Epithelial cell of prostate (primary cell): ENCODE data around the gene USO1.
"Not testable (repeated sequence)": the region's sequence is repeated elsewhere in the genome, so short reads cannot be mapped to it uniquely, and the experiment has no call there.

Source experiments
- DNase-seq: peaks from one replicate; pipeline ENCODE4 v3.0.0-alpha.2; 2011; ENCODE audit warnings: low read depth, low spot score
- H3K27ac ChIP-seq: fragments of 450-650 bp; 2 replicates; pipeline ENCODE4 v1.5.1; 2017; ENCODE audit warnings: mild to moderate bottlenecking

The USO1 gene, protein sequence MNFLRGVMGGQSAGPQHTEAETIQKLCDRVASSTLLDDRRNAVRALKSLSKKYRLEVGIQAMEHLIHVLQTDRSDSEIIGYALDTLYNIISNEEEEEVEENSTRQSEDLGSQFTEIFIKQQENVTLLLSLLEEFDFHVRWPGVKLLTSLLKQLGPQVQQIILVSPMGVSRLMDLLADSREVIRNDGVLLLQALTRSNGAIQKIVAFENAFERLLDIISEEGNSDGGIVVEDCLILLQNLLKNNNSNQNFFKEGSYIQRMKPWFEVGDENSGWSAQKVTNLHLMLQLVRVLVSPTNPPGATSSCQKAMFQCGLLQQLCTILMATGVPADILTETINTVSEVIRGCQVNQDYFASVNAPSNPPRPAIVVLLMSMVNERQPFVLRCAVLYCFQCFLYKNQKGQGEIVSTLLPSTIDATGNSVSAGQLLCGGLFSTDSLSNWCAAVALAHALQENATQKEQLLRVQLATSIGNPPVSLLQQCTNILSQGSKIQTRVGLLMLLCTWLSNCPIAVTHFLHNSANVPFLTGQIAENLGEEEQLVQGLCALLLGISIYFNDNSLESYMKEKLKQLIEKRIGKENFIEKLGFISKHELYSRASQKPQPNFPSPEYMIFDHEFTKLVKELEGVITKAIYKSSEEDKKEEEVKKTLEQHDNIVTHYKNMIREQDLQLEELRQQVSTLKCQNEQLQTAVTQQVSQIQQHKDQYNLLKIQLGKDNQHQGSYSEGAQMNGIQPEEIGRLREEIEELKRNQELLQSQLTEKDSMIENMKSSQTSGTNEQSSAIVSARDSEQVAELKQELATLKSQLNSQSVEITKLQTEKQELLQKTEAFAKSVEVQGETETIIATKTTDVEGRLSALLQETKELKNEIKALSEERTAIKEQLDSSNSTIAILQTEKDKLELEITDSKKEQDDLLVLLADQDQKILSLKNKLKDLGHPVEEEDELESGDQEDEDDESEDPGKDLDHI

DNA sequence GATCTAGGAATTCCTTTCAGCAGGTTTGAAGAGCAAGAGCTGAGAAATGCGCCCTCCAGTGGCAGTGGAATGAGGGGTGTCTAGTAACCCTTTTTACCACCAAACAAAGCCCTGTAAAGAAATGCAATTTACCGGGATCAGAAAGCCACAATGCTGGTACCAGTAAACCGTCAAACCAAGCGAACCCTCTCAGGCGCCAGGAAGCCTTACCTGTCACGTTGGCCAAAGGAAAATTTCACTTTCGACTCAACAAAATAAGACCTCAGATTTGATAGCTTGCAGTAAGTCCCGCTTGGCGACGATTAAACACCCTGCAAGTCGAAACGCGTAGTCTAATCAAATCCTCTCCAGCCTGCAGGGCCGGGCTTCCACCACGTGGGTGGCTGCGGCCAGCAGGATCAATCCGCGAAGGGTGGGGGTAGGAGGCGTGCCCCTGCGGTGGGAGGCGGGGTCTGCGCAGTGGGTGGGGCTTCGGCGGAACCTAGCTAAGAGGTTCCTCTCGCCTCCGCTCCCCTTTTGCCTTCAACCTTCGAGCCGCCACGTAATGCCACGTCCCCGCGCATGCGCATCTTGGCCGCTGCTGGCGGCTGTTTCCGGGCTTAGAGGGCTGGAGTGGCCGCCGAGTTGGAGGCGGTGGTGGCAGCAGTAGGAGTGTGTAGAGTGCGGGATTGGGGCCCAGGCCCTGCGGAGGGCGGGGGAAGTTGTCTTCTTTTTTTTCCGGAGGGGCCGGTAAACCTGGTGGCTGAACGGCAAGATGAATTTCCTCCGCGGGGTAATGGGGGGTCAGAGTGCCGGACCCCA lies at the start of gene USO1:
Gene USO1, plus strand, starts transcription at position 512 of the 801 bp plus-strand sequence. Its CDS starts 243 bp downstream, at position 755.
- peak; percentile 97 for DNase-seq
- H3K27ac ChIP-seq: peak within 1 kb of the TSS; percentile 84

DNA sequence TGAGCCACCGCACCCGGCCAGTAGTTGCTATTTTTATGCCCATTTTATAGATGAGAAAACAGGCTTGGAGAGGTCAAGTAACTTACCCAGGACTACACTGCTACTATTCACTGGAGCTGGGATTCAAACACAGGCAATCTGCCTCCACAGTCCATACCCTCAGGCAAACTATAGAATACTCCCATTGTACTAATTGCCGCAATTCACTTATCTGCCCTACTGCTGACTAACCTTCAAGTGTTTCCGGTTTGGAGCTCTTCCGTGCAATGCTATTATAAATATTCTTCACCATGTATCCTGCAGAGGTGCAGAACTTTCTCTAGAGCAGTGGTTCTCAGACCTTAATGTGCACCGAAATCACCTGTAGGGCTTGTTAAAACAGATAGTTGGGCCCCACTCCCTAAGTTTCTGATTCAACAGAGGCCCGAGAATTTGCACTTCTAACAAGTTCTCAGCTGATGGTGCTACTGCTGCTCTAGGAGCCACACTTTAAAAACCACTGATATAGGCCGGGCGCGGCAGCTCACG lies 49.3 kb upstream of the USO1 start:
- no peak for DNase-seq
- no peak overlapping the region for H3K27ac ChIP-seq

DNA sequence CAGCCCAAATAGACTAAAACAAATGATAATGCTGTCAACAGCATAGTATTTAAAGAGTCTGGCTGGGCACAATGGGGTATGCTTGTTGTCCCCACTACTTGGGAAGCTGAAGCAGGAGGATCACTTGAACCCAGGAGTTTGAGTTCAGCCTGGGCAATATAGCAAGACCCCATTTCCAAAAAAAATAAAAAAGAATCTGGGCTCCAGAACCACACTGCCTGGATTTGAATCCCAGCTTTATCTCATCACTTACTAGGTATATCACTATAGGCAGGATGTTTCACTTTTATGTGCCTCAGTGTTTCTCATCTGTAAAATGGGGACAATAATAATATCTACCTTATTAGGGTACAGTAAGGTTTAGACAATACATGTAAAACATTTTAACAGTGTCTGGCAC lies 45.9 kb upstream of the USO1 start:
- DNase-seq: no peak
- no peak overlapping the region for H3K27ac ChIP-seq

DNA sequence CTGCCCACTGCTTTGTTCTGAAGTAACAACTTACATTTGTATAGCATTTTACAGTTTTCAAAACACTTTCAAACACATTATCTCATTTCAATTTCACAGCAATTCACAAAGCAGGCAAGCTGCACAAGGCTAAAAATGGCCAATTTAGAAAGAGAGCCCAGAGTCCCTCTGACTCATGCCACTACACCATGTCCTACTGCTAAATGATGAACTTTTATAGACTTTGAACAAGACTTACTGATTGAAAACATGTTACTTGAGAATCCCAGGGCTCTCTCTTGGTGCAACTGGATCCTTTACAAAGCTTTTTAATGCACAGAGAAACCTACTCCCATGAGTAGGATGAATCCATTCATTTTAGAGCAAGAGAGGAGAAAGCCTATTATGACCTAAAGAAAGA lies 45.4 kb upstream of the USO1 start:
- DNase-seq: no peak
- H3K27ac ChIP-seq: no peak overlapping the region

DNA sequence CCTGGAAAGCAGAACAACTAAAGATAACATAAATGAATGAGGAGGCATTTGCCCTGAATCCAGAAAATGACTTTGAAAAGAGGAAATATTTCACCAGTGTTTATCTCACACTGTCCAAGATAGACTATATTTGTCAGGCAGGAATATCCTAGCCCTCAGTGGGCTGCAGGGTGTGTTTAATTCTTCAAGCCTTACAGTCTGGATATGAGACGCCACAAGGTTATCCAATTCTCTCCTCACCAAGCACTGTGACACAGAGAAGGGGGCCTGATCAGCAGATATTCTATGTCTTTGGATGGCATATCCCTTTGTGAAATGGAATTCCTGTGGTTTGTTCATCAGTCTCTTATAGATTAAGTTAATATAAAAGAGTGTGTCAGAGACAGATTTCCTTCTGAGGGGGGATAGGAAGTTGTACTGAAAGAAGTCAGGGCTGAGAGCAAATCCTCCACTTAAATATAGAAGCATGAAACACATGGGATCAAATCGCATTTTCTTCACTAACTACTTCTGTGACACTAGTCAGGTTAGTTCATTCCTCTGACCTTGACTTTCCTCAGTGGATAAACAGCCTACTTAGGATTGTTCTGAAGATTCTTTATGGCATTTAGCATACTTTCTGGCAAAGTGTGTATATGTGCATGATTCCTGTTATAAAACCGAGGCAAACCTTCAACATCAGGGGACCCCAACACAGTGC lies 44.4 kb upstream of the USO1 start:
- no peak overlapping the region for H3K27ac ChIP-seq
- no peak for DNase-seq

DNA sequence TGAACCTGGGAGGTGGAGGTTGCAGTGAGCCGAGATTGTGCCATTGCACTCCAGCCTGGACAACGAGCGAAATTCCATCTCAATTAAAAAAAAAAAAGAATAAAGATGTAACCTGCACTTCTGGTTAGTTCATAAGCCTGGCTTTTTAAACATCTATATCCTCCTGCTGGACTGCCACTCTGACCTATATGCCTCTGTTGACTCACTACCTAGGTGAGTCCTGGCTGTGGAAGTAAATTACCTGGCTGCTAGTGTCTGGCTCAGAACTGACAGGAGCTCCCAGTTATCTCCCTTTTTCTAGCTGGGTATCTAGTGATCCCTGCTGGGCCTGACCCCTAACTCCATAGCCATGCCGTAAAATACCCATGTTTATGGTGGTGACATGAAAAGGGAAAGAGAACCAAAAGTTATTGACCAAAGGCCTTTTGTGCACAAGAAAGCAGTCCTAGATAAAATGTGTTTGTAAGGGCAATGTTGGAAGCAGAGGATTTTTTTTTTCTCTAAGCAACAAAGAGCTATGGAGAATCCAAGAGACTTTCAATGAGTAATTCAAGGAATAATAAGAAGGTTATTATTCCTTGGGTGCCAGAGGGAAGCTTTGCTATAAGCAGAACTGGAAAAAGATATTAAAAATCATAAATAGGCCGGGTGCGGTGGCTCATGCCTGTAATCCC lies 40.8 kb upstream of the USO1 start:
- H3K27ac ChIP-seq: no peak overlapping the region
- no peak for DNase-seq

DNA sequence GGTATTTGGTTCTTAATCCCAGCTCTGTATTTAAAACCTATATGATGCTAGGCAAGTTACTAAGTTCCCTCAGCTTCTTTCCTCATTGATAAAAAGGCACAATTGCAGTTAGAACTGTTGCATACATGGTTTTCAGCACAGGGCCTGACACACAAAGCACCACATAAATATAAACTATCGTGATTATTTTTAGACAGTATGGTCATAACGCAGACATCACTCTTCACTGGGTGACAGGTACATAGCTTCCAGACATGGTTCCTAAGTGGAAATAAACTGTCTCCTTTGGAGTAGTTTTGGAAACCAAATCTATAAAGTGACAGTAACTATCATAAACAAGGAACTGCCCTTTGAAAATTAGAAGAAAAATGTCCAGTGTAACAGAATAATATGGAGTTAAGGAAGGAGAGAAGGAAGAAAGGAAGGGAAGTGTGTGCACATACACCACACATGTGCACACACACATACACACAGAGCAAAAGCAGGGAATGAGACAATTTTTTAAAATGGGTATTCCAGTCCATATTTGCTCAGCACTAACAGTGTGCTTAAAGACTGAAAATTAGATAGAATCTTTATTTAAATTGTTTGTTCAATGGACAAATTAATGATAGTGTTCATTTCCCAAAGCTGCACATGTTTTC lies 38.7 kb upstream of the USO1 start:
- no peak for DNase-seq
- no peak overlapping the region for H3K27ac ChIP-seq

DNA sequence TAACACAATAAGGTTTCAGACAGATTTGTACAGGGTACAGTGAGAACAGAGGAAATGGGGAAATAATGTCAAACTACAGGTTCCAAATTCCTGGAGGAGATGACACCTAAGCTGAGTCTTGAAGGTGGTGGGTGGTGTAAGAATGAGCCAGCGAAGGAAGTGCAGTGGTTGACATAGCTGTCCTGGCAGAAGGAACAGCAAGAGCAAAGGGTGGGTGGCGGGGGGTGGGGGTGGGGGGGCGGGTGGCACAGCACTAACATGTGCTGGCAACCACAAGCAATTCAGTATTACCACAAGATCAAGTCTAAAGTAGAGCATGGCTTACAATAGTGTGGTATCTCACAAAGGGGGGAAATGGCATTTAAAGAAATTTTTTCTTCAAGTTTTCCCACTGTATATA lies 38.0 kb upstream of the USO1 start:
- H3K27ac ChIP-seq: no peak overlapping the region
- DNase-seq: no peak

DNA sequence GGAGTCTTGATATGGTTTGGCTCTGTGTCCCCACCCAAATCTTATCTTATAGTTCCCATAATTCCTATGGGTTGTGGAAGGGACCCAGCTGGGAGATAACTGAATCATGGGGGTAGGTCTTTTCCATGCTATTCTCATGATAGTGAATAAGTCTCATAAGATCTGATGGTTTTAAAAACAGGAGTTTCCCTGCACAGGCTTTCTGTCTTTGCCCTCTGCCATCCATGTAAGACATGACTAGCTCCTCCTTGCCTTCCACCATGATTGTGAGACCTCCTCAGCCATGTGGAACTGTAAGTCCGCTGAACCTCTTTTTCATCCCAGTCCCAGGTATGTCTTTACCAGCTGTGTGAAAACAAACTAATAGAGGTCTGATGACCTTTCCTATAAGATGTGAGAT lies 37.3 kb upstream of the USO1 start:
- not testable (repeated sequence) for DNase-seq, H3K27ac ChIP-seq

DNA sequence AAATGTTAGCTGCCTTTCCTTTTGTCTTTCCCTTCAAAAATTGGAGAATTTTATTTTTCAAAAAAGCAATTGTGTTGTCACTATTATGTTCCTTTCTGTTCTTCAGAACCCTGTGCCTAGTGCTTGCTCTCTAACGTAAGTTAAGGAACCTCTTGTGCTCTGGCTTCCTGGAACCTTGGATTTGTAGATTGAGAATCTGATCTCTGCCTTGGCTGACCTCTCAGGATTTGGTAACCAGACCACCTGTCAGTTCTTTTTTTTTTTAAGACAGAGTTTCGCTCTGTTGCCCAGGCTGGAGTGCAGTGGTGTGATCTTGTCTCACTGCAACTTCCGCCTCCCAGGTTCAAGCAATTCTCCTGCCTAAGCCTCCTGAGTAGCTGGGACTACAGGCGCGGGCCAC lies 32.3 kb upstream of the USO1 start:
- DNase-seq, H3K27ac ChIP-seq: not testable (repeated sequence)

DNA sequence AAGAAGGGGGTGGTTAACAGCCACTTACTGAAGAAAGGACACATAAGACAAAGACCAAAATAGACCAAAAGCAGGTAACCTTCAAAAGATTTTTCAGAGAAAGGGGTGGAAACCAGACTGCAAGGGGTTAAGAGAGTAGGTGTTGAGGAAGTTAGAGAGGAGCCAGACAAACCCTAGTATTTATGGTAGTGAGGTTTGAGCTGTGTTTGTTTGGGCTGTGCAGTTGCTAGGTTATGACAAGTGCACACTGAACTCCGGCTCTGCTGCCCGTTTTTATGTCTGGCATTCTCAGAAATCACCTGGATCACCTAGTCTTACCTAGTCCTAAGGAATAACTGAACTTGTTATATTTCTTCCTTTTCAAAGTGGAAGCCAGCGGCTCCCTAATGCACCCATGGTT lies 28.3 kb upstream of the USO1 start:
- no peak for DNase-seq
- H3K27ac ChIP-seq: no peak overlapping the region

DNA sequence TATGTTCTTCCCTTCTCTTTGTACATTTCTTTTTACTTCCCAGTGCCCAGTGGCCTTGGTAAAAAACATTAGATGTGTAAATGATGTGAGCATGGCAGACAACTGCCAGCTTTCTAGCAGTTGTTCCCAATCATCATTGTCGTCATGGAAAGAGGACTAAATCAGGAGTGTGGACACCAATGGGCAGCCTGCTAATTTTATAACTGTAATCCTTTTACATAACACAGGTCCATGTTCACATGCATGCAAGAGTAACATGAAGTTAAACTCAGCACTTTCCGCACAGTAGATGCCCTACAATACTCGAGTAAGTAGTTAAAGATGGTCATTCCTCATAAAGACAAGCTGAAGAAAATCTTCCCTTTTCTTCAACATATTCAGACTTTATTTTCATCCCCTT lies 27.8 kb upstream of the USO1 start:
- H3K27ac ChIP-seq: no peak overlapping the region
- no peak for DNase-seq

DNA sequence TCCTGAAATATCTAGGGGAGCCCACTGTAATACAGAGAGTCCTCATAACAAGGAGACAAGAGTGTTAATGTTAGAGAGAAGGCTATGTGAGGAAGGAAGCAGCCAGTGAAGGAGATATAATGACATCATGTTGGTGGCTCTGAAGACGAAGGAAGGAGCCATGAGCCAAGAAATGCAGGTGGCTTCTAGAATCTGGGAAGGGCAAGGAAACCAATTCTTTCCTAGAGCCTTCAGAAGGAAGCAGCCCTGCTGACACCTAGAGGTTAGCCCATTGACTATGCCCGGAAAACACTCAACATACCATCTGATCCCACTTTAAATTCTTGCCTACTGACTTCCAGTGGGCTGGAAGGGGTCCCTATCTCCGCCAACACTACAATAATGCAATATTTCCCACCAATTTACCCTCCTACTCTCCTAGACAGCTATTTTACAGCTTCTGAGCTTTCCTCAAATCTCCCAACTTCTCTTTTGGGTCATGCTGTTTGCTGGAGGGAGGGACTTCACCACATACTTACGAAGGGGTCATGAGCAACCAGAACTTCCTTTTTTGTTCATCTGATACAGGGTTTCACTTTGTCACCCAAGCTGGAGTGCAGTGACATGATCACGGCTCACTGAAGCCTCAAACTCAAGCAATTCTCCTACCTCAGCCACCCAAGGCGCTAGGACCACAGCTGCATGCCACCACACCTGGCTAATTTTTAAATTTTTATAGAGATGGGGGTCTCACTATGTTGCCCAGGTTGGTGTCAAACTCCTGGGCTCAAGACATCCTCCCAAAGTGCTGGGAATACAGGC lies 26.0 kb upstream of the USO1 start:
- no peak for DNase-seq
- no peak overlapping the region for H3K27ac ChIP-seq

DNA sequence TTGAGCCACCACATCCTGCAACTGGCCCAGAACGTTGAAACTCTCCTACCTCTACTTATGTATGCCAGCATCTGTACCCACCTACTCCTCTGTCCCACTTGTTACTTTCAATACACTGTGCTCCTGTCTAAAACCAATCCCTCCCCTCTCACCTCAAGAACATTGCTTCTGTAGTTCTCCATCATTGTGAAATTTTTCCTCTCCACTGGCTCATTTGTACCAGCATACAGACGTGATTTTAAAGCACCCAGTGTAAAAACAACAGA lies 25.5 kb upstream of the USO1 start:
- H3K27ac ChIP-seq: no peak overlapping the region
- no peak for DNase-seq

DNA sequence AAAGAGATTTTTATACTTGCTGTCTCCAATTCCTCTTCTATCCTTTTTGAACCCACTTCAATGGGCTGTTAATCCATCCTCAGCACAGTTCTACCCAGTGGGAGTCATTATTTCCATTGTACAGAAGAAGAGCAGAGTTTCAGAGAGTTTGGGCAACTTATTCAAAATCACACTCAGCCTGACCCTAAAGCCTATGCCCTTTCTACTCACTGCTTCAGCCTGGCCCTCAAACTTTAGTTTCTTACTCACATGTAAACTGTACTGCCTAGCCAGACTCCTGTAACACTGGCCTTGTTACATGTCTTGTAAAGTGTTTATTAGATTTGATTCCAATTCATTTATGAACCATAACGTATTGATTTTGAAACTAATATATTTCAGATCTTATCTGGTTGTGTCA lies 25.1 kb upstream of the USO1 start:
- DNase-seq: no peak
- no peak overlapping the region for H3K27ac ChIP-seq

DNA sequence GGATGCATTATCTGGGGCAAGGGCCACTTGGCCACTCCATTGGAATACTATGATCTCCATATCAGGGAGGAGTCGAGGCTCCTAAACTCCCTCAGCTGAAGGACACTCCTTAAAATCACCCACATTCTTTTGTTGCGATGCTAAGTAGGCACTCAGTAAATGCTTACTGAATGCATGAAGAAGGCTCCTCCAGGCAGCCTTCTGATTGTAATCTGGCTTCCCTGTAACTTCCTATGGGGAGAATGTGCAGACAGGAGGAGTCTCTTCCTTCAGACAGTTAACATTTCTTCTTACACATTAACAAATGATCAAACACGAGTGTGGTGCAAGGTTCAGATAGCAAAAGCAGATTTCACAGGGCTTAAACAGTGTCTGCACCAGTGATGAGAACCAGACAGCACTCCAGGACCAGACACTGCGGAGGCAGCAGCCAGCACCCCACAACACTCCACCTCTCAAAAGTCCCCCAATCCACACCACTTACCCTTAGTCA lies 21.4 kb upstream of the USO1 start:
- H3K27ac ChIP-seq: no peak overlapping the region
- DNase-seq: no peak

DNA sequence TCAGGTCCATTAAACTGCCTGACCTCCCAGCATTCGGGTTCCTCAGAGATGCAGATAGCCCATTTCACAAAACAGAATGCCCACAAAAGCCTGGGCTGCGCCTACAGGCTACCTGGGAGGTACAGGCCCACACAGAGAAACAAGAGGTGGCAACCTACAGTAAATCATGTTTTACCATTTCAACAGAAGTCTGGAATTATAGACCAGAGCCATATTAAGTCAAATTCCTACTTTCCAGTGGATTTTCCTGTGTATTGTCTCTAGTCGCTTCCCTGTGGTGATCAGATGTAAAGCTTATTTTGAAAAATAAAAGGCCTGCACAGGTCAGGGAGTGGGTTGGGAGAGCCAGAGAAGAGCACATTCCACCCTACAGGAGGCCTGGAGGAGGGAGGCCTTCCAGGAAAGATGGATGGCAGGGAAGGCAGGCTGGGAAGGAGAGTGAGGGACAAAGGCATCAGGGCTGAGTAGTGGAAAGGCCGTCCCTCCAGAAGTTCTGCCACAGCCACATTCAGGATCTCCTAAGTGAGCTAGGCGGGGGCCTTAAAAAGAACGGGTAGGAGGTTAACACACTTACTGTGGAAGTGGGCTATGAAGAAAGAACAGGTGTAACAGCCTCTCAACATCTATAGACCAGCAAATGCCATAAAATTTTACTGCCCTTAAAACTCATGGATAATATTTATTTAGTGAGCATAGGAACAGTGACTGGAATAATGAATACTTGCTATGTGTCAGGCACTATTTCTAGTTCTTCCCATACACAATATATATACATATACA lies 19.0 kb upstream of the USO1 start:
- DNase-seq: no peak
- no peak overlapping the region for H3K27ac ChIP-seq
